H1 (cell line): Measurements from ENCODE around the gene LDLRAD4. TPM values are rescaled to one million over a fixed set of nuclear protein-coding genes. Genes with fewer than 3 reads are reported as not detected.
A peak's percentile ranks its signal among the peaks of the same experiment; 100 is the strongest.

Experiments used
- CTCF ChIA-PET: fragments of 300-600 bp; sonication (Branson Sonifier 250); formaldehyde crosslinking; loops from one replicate; lab custom pipeline; 2021; ENCODE audit not compliant: partially characterized antibody; lab: Charles Lee
- POLR2A ChIA-PET: fragments of 300-600 bp; sonication (Branson Sonifier 250); formaldehyde crosslinking; loops from one replicate; lab custom pipeline; 2021; ENCODE audit warnings: inconsistent platforms; ENCODE audit not compliant: partially characterized antibody; lab: Charles Lee
- DNase-seq, 2 experiments: peaks; one replicate each; pipeline versions ENCODE4 v3.0.0 to v3.0.0-alpha.2; 2010 to 2022; ENCODE audit warnings: low spot score in 2 of 2, low read depth in 1 of 2, mixed read lengths in 1 of 2
- FAIRE-seq: peaks from 2 replicates; lab custom pipeline; 2011; peaks lifted over from hg19 to GRCh38; lab: Jason Lieb, UNC
- H2AFZ ChIP-seq: 2 replicates; pipeline ENCODE4 v1.8.1; 2012; ENCODE audit warnings: low read length, inconsistent platforms
- H2AK5ac ChIP-seq: 2 replicates; pipeline ENCODE4 v1.6.1; 2013; ENCODE audit warnings: low read depth, low read length
- H2BK120ac ChIP-seq: replicated peaks from 2 replicates; pipeline ENCODE3; 2013; ENCODE audit warnings: low read depth, low read length, inconsistent platforms
- H2BK12ac ChIP-seq: 2 replicates; pipeline ENCODE4 v1.6.1; 2013; ENCODE audit warnings: low read depth, low read length
- H2BK15ac ChIP-seq: 2 replicates; pipeline ENCODE4 v1.6.1; 2013; ENCODE audit warnings: low read length
- H2BK20ac ChIP-seq: 2 replicates; pipeline ENCODE4 v1.6.1; 2013; ENCODE audit warnings: low read length
- H2BK5ac ChIP-seq: 2 replicates; pipeline ENCODE4 v1.6.1; 2013; ENCODE audit warnings: low read depth, low read length
- H3K14ac ChIP-seq: 2 replicates; pipeline ENCODE4 v1.6.1; 2013; ENCODE audit warnings: inconsistent platforms; ENCODE audit not compliant: insufficient read length
- H3K18ac ChIP-seq: 2 replicates; pipeline ENCODE4 v1.6.1; 2013; ENCODE audit warnings: low read length; ENCODE audit errors: extremely low read depth
- H3K23ac ChIP-seq: 2 replicates; pipeline ENCODE4 v1.6.1; 2013; ENCODE audit warnings: inconsistent platforms; ENCODE audit not compliant: insufficient read length
- H3K23me2 ChIP-seq: 2 replicates; pipeline ENCODE4 v1.6.1; 2013; ENCODE audit warnings: low read depth, low read length
- H3K27ac ChIP-seq: 2 replicates; pipeline ENCODE4 v1.6.1; 2011; ENCODE audit warnings: low read depth, low read length, inconsistent platforms
- H3K27me3 ChIP-seq, 4 experiments: replicated peaks in 1 of 4; 1 replicate in 1 of 4; 2 replicates in 3 of 4; pipeline versions ENCODE4 v1.6.1 to v1.8.1; 2011 to 2013; ENCODE audit warnings: low read length in 3 of 4, mild to moderate bottlenecking in 3 of 4, inconsistent platforms in 2 of 4, mixed read lengths in 2 of 4, moderate library complexity in 1 of 4; ENCODE audit not compliant: control insufficient read depth in 3 of 4, insufficient read depth in 3 of 4; ENCODE audit errors: extremely low read depth in 1 of 4
- H3K36me3 ChIP-seq, 4 experiments: 2 replicates each; pipeline versions ENCODE4 v1.6.1 to v1.8.1; 2011 to 2013; ENCODE audit warnings: mild to moderate bottlenecking in 4 of 4, low read length in 3 of 4, moderate library complexity in 2 of 4, control low read depth in 1 of 4, inconsistent platforms in 1 of 4; ENCODE audit not compliant: insufficient read depth in 4 of 4, control insufficient read depth in 2 of 4
- H3K4ac ChIP-seq: replicated peaks from 2 replicates; pipeline ENCODE3; 2013; ENCODE audit warnings: low read length, low read depth, mixed read lengths, inconsistent platforms; ENCODE audit not compliant: insufficient read length
- H3K4me1 ChIP-seq, 4 experiments: replicated peaks in 1 of 4; 1 replicate in 1 of 4; 2 replicates in 3 of 4; pipeline versions ENCODE4 v1.6.1 to v1.8.1; 2011 to 2013; ENCODE audit warnings: low read length in 3 of 4, inconsistent platforms in 2 of 4, mixed read lengths in 1 of 4; ENCODE audit not compliant: insufficient read depth in 4 of 4, control insufficient read depth in 3 of 4
- H3K4me2 ChIP-seq, 2 experiments: 2 replicates each; pipeline versions ENCODE4 v1.6.1 to v1.8.1; 2011 to 2013; ENCODE audit warnings: low read depth in 2 of 2, low read length in 2 of 2, control low read depth in 1 of 2, inconsistent platforms in 1 of 2, mild to moderate bottlenecking in 1 of 2; ENCODE audit not compliant: insufficient read depth in 1 of 2
- H3K4me3 ChIP-seq, 4 experiments: fragments of 200-600, 300-600 bp in 1 of 4; sonication (generic), shearing (Covaris generic), sonication (Bioruptor Twin) in 1 of 4; 2 replicates each; pipeline versions ENCODE4 v1.5.1 to v1.8.1; 2011 to 2016; ENCODE audit warnings: low read length in 4 of 4, low read depth in 3 of 4, control low read depth in 2 of 4, inconsistent platforms in 2 of 4, mild to moderate bottlenecking in 2 of 4, mixed read lengths in 1 of 4, moderate library complexity in 1 of 4; ENCODE audit not compliant: insufficient read depth in 2 of 4; ENCODE audit errors: extremely low read depth in 1 of 4
- H3K56ac ChIP-seq: replicated peaks from 2 replicates; pipeline ENCODE3; 2013; ENCODE audit warnings: low read depth, mild to moderate bottlenecking, mixed read lengths, low read length, inconsistent platforms; ENCODE audit not compliant: insufficient read length
- H3K79me1 ChIP-seq: 2 replicates; pipeline ENCODE4 v1.6.1; 2013; ENCODE audit warnings: low read depth, low read length, control low read depth
- H3K79me2 ChIP-seq, 2 experiments: 2 replicates each; pipeline versions ENCODE4 v1.6.1 to v1.8.1; 2012 to 2013; ENCODE audit warnings: low read length in 2 of 2, mild to moderate bottlenecking in 2 of 2, inconsistent platforms in 1 of 2; ENCODE audit not compliant: insufficient read depth in 2 of 2, control insufficient read depth in 1 of 2
- H3K9ac ChIP-seq, 4 experiments: replicated peaks in 1 of 4; 1 replicate in 1 of 4; 2 replicates in 3 of 4; pipeline versions ENCODE4 v1.6.1 to v1.8.1; 2011 to 2013; ENCODE audit warnings: low read depth in 3 of 4, low read length in 3 of 4, control low read depth in 2 of 4, mild to moderate bottlenecking in 2 of 4, moderate library complexity in 2 of 4, inconsistent platforms in 1 of 4; ENCODE audit errors: extremely low read depth in 1 of 4
- H3K9me3 ChIP-seq, 2 experiments: 2 replicates each; pipeline versions ENCODE4 v1.6.1 to v1.8.1; 2012 to 2013; ENCODE audit warnings: mild to moderate bottlenecking in 2 of 2, moderate library complexity in 2 of 2, control low read depth in 1 of 2, inconsistent platforms in 1 of 2, low read depth in 1 of 2, low read length in 1 of 2, mixed read lengths in 1 of 2; ENCODE audit not compliant: insufficient read depth in 2 of 2
- H4K20me1 ChIP-seq, 2 experiments: replicated peaks in 1 of 2; 2 replicates each; pipeline versions ENCODE3 to v1.8.1; 2011 to 2013; ENCODE audit warnings: inconsistent platforms in 2 of 2, low read length in 2 of 2, mild to moderate bottlenecking in 1 of 2; ENCODE audit not compliant: insufficient read depth in 2 of 2, control insufficient read depth in 1 of 2
- H4K5ac ChIP-seq: 2 replicates; pipeline ENCODE4 v1.6.1; 2013; ENCODE audit warnings: low read length, low read depth, mixed read lengths, inconsistent platforms; ENCODE audit not compliant: insufficient read length
- H4K8ac ChIP-seq: 2 replicates; pipeline ENCODE4 v1.8.0; 2013; ENCODE audit warnings: mild to moderate bottlenecking, moderate library complexity, low read length, inconsistent platforms; ENCODE audit not compliant: insufficient read depth; ENCODE audit errors: extremely low read depth
- H4K91ac ChIP-seq: replicated peaks from 2 replicates; pipeline ENCODE3; 2013; ENCODE audit warnings: low read length, mixed read lengths, inconsistent platforms; ENCODE audit not compliant: insufficient read length
- BRCA1 ChIP-seq: IDR thresholded peaks from 2 replicates; pipeline ENCODE4 v1.6.1; 2012; ENCODE audit warnings: low read depth, low read length, improper control_type of control experiment
- CBX8 ChIP-seq: fragments of 300-800, 300-1000 bp; sonication (generic); IDR thresholded peaks from 2 replicates; pipeline ENCODE4 v1.7.1; 2016; ENCODE audit warnings: low read depth, low read length, borderline replicate concordance
- CHD1 ChIP-seq: IDR thresholded peaks from 2 replicates; pipeline ENCODE4 v1.6.1; 2012; ENCODE audit warnings: low read depth, low read length, improper control_type of control experiment
- CHD2 ChIP-seq: IDR thresholded peaks from 2 replicates; pipeline ENCODE4 v1.6.1; 2012; ENCODE audit warnings: low read length, improper control_type of control experiment
- EP300 ChIP-seq, 2 experiments: IDR thresholded peaks; 1 replicate in 1 of 2; 2 replicates in 1 of 2; pipeline ENCODE4 v1.6.1; 2011 to 2012; ENCODE audit warnings: low read depth in 2 of 2, low read length in 2 of 2, mild to moderate bottlenecking in 2 of 2, borderline replicate concordance in 1 of 2, inconsistent platforms in 1 of 2, moderate library complexity in 1 of 2
- KDM4A ChIP-seq: IDR thresholded peaks from one replicate; pipeline ENCODE4 v1.7.1; 2012; ENCODE audit warnings: low read depth, mild to moderate bottlenecking, moderate library complexity, low read length, inconsistent platforms; ENCODE audit not compliant: severe bottlenecking
- PHF8 ChIP-seq: fragments of 200-600 bp; sonication (generic); conservative IDR thresholded peaks from 2 replicates; pipeline ENCODE4 v1.7.1; 2012; ENCODE audit warnings: low read depth, mild to moderate bottlenecking, inconsistent platforms, low read length, moderate library complexity
- RAD21 ChIP-seq, 2 experiments: IDR thresholded peaks in 1 of 2; conservative IDR thresholded peaks in 1 of 2; 2 replicates each; pipeline ENCODE4 v1.6.1; 2011; ENCODE audit warnings: low read depth in 2 of 2, low read length in 2 of 2, improper control_type of control experiment in 1 of 2, inconsistent platforms in 1 of 2, mild to moderate bottlenecking in 1 of 2, moderate library complexity in 1 of 2
- RBBP5 ChIP-seq: IDR thresholded peaks from 2 replicates; pipeline ENCODE4 v1.7.1; 2012; ENCODE audit warnings: low read depth, mild to moderate bottlenecking, inconsistent platforms, low read length, moderate library complexity, borderline replicate concordance
- RNF2 ChIP-seq: fragments of 200-900, 300-1000 bp; sonication (generic); IDR thresholded peaks from 2 replicates; pipeline ENCODE4 v1.7.1; 2016; ENCODE audit warnings: borderline replicate concordance, low read depth, mild to moderate bottlenecking, antibody characterized with exemption, low read length; ENCODE audit not compliant: poor library complexity, severe bottlenecking; ENCODE audit errors: missing control alignments
- YY1 ChIP-seq: IDR thresholded peaks from 2 replicates; pipeline ENCODE4 v1.6.1; 2011; ENCODE audit warnings: low read depth, mild to moderate bottlenecking, low read length
- WGBS, 2 experiments: shearing (Covaris generic) in 1 of 2; methylation state at CpG; one replicate each; pipeline versions ENCODE4 v1.1.6 to v1.1.7; 2013 to 2015; ENCODE audit warnings: low lambda C conversion rate in 2 of 2, mixed read lengths in 2 of 2, inconsistent platforms in 1 of 2, low coverage in 1 of 2, missing lambda C conversion rate in 1 of 2; ENCODE audit not compliant: insufficient replicate concordance in 2 of 2, insufficient coverage in 1 of 2, insufficient read length in 1 of 2; ENCODE audit errors: extremely low coverage in 1 of 2, missing lambda C conversion rate in 1 of 2; 5-methylcytosine and 5-hydroxymethylcytosine counted together
- polyA plus RNA-seq, 7 experiments: library from polyadenylated mRNA; depleted of rRNA in 3 of 7; stranded (reverse) in 5 of 7; unstranded in 2 of 7; fragments of >200 nt in 5 of 7; fragments of 200-250 nt in 2 of 7; gene quantifications; 1 replicate in 5 of 7; 2 replicates in 1 of 7; 4 replicates in 1 of 7; pipeline versions ENCODE4 v1.2.1 to v1.2.3, GENCODE V29; 2011 to 2013; ENCODE audit warnings: missing spikeins in 2 of 7, mixed read lengths in 2 of 7
- total RNA-seq: library from RNA; stranded (reverse); fragmentation: NEBNext Ultra II Directional; extraction: Animal tissue kit (Norgen Biotek cat#: 25700); gene quantifications from 2 replicates; pipeline ENCODE4 v1.2.1, GENCODE V29; 2021

Gene LDLRAD4
- total and polyA plus RNA-seq, 2 of the 8 experiments (the other 6 are each of a cell fraction or from before 2014, with no cell fraction given): 0.77 to 1.4 TPM

- no peak overlapping the region for H3K9ac ChIP-seq
- no peak overlapping the region for H2AFZ ChIP-seq
- H3K23ac ChIP-seq: no peak overlapping the region
- no peak overlapping the region for H3K4ac ChIP-seq
- H3K23me2 ChIP-seq: no peaks in the 10 kb centered on the region
- H3K79me2 ChIP-seq: no peaks in the 10 kb centered on the region
- no peak overlapping the region for H3K27ac ChIP-seq
- no peaks in the 10 kb centered on the region; a peak in 1 of 8 replicates for H3K36me3 ChIP-seq
- H2BK15ac ChIP-seq: no peak overlapping the region
- no peak overlapping the region for H2AK5ac ChIP-seq
- TF ChIP-seq RBBP5 (no peak), YY1 (no peak), RNF2 (no peak), RAD21 (IDR thresholded peaks at IDR 0.05 in 1 of 2, conservative IDR thresholded peaks at IDR 0.05 in 1 of 2; ENCODE audit: low read depth in 2 of 2, low read length in 2 of 2) (no peak), PHF8 (no peak), CHD1 (no peak), EP300 (IDR thresholded peaks at IDR 0.05; ENCODE audit: borderline replicate concordance in 1 of 2, low read depth in 2 of 2, low read length in 2 of 2) (no peak), CHD2 (no peak), CBX8 (no peak), KDM4A (no peak), BRCA1 (no peak)
- FAIRE-seq (no peak), DNase-seq (no peak)
- H3K56ac ChIP-seq: no peak overlapping the region
- no peak overlapping the region for H3K4me2 ChIP-seq
- H3K9me3 ChIP-seq: no peaks in the 10 kb centered on the region
- no peaks in the 10 kb centered on the region; a peak in 1 of 7 replicates for H3K27me3 ChIP-seq
- no peaks in the 10 kb centered on the region for H4K20me1 ChIP-seq
- ChIA-PET POLR2A (no interaction called here), CTCF (no interaction called here)
- H3K14ac ChIP-seq: no peak overlapping the region
- no peak overlapping the region for H4K91ac ChIP-seq
- H3K4me1 ChIP-seq: peaks cover 0 to 4% (median under 1%) of the 10 kb centered on the region in 4 experiments; a peak in 2 of 7 replicates
- WGBS, 2 experiments: 88% methylated on average over 8 of the region's 8 CpGs; no CpG with 5 or more reads in 1 of the 2 experiments
- no peaks in the 10 kb centered on the region for H3K79me1 ChIP-seq
- no peak overlapping the region; the same call in 1 of the 2 replicates for H2BK12ac ChIP-seq
- no peak overlapping the region for H3K18ac ChIP-seq
- H3K4me3 ChIP-seq: no peak overlapping the region
- H4K5ac ChIP-seq: no peak overlapping the region
- H2BK5ac ChIP-seq: peak overlapping the region; percentile 71; the same call in 1 of the 2 replicates
- H4K8ac ChIP-seq: no peak overlapping the region
- no peak overlapping the region for H2BK20ac ChIP-seq
- no peak overlapping the region for H2BK120ac ChIP-seq
Observed at GRCh38 chr18:13366541-13366940, 148.0 kb downstream of the LDLRAD4 start.
